ENCODE measurements around the gene CERK. TPM values are rescaled to one million over a fixed set of nuclear protein-coding genes. Genes with fewer than 3 reads are reported as not detected.

Gene CERK
- total and polyA plus RNA-seq, 4 donors = 7.9 to 24.3 (median 10.2) TPM

DNA sequence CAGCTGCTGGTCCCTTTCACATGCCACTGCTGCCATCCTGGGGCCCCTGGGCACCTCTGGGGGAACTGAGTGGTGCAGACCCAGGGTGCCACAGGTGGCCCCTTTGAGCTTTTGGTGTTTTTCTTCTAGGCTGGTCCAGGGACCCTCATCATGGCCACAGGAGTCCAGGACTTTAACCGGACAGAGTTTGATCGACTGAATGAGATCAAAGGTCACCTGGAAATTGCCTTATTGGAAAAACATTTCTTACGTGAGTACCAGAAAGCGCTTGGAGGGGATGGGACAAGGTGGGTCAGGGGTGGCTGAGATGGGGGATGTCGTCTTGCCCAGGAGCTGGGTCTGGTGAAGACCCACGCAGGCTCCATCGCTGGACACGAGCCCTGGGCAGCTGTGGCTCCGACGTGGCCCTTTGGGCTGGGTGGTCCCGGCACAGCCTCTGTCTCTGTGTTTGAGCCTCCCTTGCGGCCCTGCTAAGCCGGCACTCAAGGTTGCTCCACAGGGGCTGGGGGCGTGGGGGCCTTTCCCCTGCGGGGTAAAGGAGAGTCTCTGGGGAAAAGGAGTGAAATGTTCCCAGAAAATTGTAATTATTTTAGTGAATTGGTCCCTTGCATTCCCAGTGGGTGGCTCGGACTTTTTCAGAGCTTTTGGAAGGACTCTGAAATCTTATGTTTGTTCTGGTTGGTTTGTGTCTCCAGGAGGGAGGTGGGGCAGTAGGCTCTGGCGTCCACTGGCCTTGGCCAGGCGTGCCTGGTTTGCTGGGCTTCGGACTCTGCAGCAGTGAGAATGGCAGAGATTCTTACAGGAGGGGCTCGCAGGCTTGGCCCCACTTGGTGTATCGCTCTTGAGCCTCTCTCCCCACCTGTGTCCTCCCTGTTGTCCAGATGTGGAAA, 100.1 kb downstream of the CERK start:
- H3K4me3 ChIP-seq (ENCODE audit: low read depth in 1 of 3, low read length in 3 of 3) = peak overlapping the region; percentile 38 to 57 (median 56)
- H3K27ac ChIP-seq (ENCODE audit: low read depth in 1 of 2, low read length in 2 of 2) = peak overlapping the region; percentile 90 to 93

More for the DNA sequence above, 100.1 kb downstream of the CERK start:
- TF ChIP-seq, protein P1, sequence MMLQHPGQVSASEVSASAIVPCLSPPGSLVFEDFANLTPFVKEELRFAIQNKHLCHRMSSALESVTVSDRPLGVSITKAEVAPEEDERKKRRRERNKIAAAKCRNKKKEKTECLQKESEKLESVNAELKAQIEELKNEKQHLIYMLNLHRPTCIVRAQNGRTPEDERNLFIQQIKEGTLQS (IDR thresholded peaks at IDR 0.05) = no peak
- TF ChIP-seq, protein P2, sequence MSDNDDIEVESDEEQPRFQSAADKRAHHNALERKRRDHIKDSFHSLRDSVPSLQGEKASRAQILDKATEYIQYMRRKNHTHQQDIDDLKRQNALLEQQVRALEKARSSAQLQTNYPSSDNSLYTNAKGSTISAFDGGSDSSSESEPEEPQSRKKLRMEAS (IDR thresholded peaks at IDR 0.05) = no peak
- TF ChIP-seq, protein P3, sequence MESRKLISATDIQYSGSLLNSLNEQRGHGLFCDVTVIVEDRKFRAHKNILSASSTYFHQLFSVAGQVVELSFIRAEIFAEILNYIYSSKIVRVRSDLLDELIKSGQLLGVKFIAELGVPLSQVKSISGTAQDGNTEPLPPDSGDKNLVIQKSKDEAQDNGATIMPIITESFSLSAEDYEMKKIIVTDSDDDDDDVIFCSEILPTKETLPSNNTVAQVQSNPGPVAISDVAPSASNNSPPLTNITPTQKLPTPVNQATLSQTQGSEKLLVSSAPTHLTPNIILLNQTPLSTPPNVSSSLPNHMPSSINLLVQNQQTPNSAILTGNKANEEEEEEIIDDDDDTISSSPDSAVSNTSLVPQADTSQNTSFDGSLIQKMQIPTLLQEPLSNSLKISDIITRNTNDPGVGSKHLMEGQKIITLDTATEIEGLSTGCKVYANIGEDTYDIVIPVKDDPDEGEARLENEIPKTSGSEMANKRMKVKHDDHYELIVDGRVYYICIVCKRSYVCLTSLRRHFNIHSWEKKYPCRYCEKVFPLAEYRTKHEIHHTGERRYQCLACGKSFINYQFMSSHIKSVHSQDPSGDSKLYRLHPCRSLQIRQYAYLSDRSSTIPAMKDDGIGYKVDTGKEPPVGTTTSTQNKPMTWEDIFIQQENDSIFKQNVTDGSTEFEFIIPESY (IDR thresholded peaks at IDR 0.05) = no peak
- TF ChIP-seq FOXA2 (IDR thresholded peaks at IDR 0.05) (no peak), SP1 (IDR thresholded peaks at IDR 0.05) (no peak), RAD21 (IDR thresholded peaks at IDR 0.05) (no peak), GABPA (IDR thresholded peaks at IDR 0.05 in 1 of 2, conservative IDR thresholded peaks at IDR 0.05 in 1 of 2) (no peak), HNF4A (conservative IDR thresholded peaks at IDR 0.05) (peak; percentile 86 to 93), NR2F2 (IDR thresholded peaks at IDR 0.05) (no peak), JUND (IDR thresholded peaks at IDR 0.05) (peak in 1 of 2 donors; percentile 39), YY1 (IDR thresholded peaks at IDR 0.05) (no peak), RXRA (IDR thresholded peaks at IDR 0.05) (peak in 1 of 2 donors; percentile 69), EGR1 (IDR thresholded peaks at IDR 0.05; ENCODE audit: low read depth in 2 of 2) (no peak), HNF4G (IDR thresholded peaks at IDR 0.05) (peak; percentile 46), TAF1 (conservative IDR thresholded peaks at IDR 0.05) (no peak), FOXA1 (IDR thresholded peaks at IDR 0.05) (no peak)
- TF ChIP-seq, protein P4, sequence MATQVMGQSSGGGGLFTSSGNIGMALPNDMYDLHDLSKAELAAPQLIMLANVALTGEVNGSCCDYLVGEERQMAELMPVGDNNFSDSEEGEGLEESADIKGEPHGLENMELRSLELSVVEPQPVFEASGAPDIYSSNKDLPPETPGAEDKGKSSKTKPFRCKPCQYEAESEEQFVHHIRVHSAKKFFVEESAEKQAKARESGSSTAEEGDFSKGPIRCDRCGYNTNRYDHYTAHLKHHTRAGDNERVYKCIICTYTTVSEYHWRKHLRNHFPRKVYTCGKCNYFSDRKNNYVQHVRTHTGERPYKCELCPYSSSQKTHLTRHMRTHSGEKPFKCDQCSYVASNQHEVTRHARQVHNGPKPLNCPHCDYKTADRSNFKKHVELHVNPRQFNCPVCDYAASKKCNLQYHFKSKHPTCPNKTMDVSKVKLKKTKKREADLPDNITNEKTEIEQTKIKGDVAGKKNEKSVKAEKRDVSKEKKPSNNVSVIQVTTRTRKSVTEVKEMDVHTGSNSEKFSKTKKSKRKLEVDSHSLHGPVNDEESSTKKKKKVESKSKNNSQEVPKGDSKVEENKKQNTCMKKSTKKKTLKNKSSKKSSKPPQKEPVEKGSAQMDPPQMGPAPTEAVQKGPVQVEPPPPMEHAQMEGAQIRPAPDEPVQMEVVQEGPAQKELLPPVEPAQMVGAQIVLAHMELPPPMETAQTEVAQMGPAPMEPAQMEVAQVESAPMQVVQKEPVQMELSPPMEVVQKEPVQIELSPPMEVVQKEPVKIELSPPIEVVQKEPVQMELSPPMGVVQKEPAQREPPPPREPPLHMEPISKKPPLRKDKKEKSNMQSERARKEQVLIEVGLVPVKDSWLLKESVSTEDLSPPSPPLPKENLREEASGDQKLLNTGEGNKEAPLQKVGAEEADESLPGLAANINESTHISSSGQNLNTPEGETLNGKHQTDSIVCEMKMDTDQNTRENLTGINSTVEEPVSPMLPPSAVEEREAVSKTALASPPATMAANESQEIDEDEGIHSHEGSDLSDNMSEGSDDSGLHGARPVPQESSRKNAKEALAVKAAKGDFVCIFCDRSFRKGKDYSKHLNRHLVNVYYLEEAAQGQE (IDR thresholded peaks at IDR 0.05) = peak; percentile 55
- TF ChIP-seq, protein P5, sequence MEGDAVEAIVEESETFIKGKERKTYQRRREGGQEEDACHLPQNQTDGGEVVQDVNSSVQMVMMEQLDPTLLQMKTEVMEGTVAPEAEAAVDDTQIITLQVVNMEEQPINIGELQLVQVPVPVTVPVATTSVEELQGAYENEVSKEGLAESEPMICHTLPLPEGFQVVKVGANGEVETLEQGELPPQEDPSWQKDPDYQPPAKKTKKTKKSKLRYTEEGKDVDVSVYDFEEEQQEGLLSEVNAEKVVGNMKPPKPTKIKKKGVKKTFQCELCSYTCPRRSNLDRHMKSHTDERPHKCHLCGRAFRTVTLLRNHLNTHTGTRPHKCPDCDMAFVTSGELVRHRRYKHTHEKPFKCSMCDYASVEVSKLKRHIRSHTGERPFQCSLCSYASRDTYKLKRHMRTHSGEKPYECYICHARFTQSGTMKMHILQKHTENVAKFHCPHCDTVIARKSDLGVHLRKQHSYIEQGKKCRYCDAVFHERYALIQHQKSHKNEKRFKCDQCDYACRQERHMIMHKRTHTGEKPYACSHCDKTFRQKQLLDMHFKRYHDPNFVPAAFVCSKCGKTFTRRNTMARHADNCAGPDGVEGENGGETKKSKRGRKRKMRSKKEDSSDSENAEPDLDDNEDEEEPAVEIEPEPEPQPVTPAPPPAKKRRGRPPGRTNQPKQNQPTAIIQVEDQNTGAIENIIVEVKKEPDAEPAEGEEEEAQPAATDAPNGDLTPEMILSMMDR (IDR thresholded peaks at IDR 0.05; ENCODE audit: low read depth, low read length, missing input control) = no peak
- WGBS = 38% methylated on average over 21 of the region's 21 CpGs
- Histone ChIP-seq H3K4me1 (ENCODE audit: control insufficient read depth in 4 of 4, insufficient read depth in 4 of 4, low read length in 3 of 4) (peaks cover 0 to 40% (median 14%) of the 10 kb centered on the region in 4 donors), H3K27me3 (ENCODE audit: control insufficient read depth in 4 of 4, insufficient read depth in 4 of 4, low read length in 3 of 4) (no peaks in the 10 kb centered on the region), H3K9ac (ENCODE audit: low read depth in 1 of 2, low read length in 2 of 2) (peak overlapping the region; percentile 36 to 78), H3K36me3 (ENCODE audit: control insufficient read depth in 4 of 4, insufficient read depth in 3 of 4, low read depth in 1 of 4, low read length in 3 of 4) (peaks cover 0 to 3% (median 0%) of the 10 kb centered on the region in 4 donors), H3K9me3 (ENCODE audit: control insufficient read depth in 4 of 4, low read length in 3 of 4) (no peaks in the 10 kb centered on the region)
- DNase-seq (ENCODE audit: low spot score) = no peak
